Measurements from ENCODE around the gene PCDHB6. TPM values are rescaled to one million over a fixed set of nuclear protein-coding genes. Genes with fewer than 3 reads are reported as not detected.
"Not testable (repeated sequence)": the region's sequence is repeated elsewhere in the genome, so short reads cannot be mapped to it uniquely, and the experiment has no call there.

PCDHB6 gene
- total RNA-seq, 2 donors from 2014 or later, result 0.66 to 2.0 TPM

- H3K4me3 ChIP-seq (ENCODE audit: low read length), result no peak overlapping the region
- Mint-ChIP-seq H3K4me1 (peaks cover 1% of the 10 kb centered on the region), H3K27ac (no peak overlapping the region), H3K4me3 (no peak overlapping the region), H3K9me3 (peaks cover 14% of the 10 kb centered on the region), H3K36me3 (ENCODE audit: low read depth) (peaks cover 14% of the 10 kb centered on the region), H3K27me3 (ENCODE audit: insufficient read depth) (peaks cover 2% of the 10 kb centered on the region)
- H3K27me3 ChIP-seq (ENCODE audit: control insufficient read depth, insufficient read depth, low read length, poor library complexity, severe bottlenecking), result no peaks in the 10 kb centered on the region
- H3K36me3 ChIP-seq (ENCODE audit: control insufficient read depth, insufficient read depth, low read length), result no peaks in the 10 kb centered on the region
- H3K4me1 ChIP-seq (ENCODE audit: control insufficient read depth, insufficient read depth, low read length), result no peaks in the 10 kb centered on the region
- no peak for TF ChIP-seq CTCF (conservative IDR thresholded peaks at IDR 0.05)
- H3K27ac ChIP-seq (ENCODE audit: low read depth, low read length), result no peak overlapping the region
- H3K9ac ChIP-seq (ENCODE audit: extremely low read depth, low read length, poor library complexity, severe bottlenecking), result no peak overlapping the region
- H3K9me3 ChIP-seq (ENCODE audit: control insufficient read depth, low read length), result peaks cover under 1% of the 10 kb centered on the region
- WGBS, 2 experiments (ENCODE audit: insufficient coverage in 1 of 2, insufficient read length in 1 of 2), result 93 to 95% methylated on average over 10 to 12 of the region's 12 CpGs
- no peak for DNase-seq
Measured at GRCh38 chr5:141121985-141122384, 27.9 kb upstream of the PCDHB6 start.

GRCh38 chr5:141123396-141124135, 26.3 kb upstream of the PCDHB6 start:
- WGBS, 2 experiments (ENCODE audit: insufficient coverage in 1 of 2, insufficient read length in 1 of 2), result 91 to 95% methylated on average over 11 to 53 of the region's 73 CpGs
- not testable (repeated sequence) for H3K4me1 Mint-ChIP-seq; H3K9ac ChIP-seq (ENCODE audit: extremely low read depth, low read length, poor library complexity, severe bottlenecking); H3K27me3 Mint-ChIP-seq (ENCODE audit: insufficient read depth); H3K27me3 ChIP-seq (ENCODE audit: control insufficient read depth, insufficient read depth, low read length, poor library complexity, severe bottlenecking); H3K36me3 ChIP-seq (ENCODE audit: control insufficient read depth, insufficient read depth, low read length); H3K4me1 ChIP-seq (ENCODE audit: control insufficient read depth, insufficient read depth, low read length); H3K4me3 ChIP-seq (ENCODE audit: low read length); H3K4me3 Mint-ChIP-seq; H3K27ac ChIP-seq (ENCODE audit: low read depth, low read length); H3K9me3 ChIP-seq (ENCODE audit: control insufficient read depth, low read length); DNase-seq; H3K27ac Mint-ChIP-seq
- Mint-ChIP-seq H3K9me3 (peaks cover 14% of the 10 kb centered on the region), H3K36me3 (ENCODE audit: low read depth) (peaks cover 14% of the 10 kb centered on the region)

- Histone ChIP-seq H3K9me3 (ENCODE audit: control insufficient read depth, low read length) (peaks cover 8% of the 10 kb centered on the region), H3K36me3 (ENCODE audit: control insufficient read depth, insufficient read depth, low read length) (no peaks in the 10 kb centered on the region), H3K4me1 (ENCODE audit: control insufficient read depth, insufficient read depth, low read length) (peaks cover 4% of the 10 kb centered on the region), H3K27me3 (ENCODE audit: control insufficient read depth, insufficient read depth, low read length, poor library complexity, severe bottlenecking) (no peaks in the 10 kb centered on the region), H3K4me3 (ENCODE audit: low read length) (peak overlapping the region; percentile 59), H3K9ac (ENCODE audit: extremely low read depth, low read length, poor library complexity, severe bottlenecking) (no peak overlapping the region), H3K27ac (ENCODE audit: low read depth, low read length) (no peak overlapping the region)
- Mint-ChIP-seq H3K4me1 (peaks cover 9% of the 10 kb centered on the region), H3K27me3 (ENCODE audit: insufficient read depth) (peaks cover 2% of the 10 kb centered on the region), H3K27ac (no peak overlapping the region), H3K36me3 (ENCODE audit: low read depth) (peaks cover 14% of the 10 kb centered on the region), H3K9me3 (peaks cover 17% of the 10 kb centered on the region), H3K4me3 (no peak overlapping the region)
- TF ChIP-seq CTCF (conservative IDR thresholded peaks at IDR 0.05), result no peak
- WGBS, 2 experiments (ENCODE audit: insufficient coverage in 1 of 2, insufficient read length in 1 of 2), result 88 to 90% methylated on average over 1 of the region's 1 CpG
- DNase-seq, result no peak
Measured at GRCh38 chr5:141127305-141127704, 22.6 kb upstream of the PCDHB6 start.

All from endodermal cell (in vitro differentiated cells).